GM11168 (cell line): ENCODE results near the gene RRP7A.
"Not testable (repeated sequence)": the region's sequence is repeated elsewhere in the genome, so short reads cannot be mapped to it uniquely, and the experiment has no call there.

Experiments used
- in situ Hi-C: fragments of 300-500 bp; cut with MboI; formaldehyde crosslinking; loops from one replicate; pipeline ENCODE4 v1.12.0; 2022; ENCODE audit warnings: low sequenced_read_pairs; ENCODE audit not compliant: unreplicated experiment

RRP7A gene, protein sequence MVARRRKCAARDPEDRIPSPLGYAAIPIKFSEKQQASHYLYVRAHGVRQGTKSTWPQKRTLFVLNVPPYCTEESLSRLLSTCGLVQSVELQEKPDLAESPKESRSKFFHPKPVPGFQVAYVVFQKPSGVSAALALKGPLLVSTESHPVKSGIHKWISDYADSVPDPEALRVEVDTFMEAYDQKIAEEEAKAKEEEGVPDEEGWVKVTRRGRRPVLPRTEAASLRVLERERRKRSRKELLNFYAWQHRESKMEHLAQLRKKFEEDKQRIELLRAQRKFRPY

DNA sequence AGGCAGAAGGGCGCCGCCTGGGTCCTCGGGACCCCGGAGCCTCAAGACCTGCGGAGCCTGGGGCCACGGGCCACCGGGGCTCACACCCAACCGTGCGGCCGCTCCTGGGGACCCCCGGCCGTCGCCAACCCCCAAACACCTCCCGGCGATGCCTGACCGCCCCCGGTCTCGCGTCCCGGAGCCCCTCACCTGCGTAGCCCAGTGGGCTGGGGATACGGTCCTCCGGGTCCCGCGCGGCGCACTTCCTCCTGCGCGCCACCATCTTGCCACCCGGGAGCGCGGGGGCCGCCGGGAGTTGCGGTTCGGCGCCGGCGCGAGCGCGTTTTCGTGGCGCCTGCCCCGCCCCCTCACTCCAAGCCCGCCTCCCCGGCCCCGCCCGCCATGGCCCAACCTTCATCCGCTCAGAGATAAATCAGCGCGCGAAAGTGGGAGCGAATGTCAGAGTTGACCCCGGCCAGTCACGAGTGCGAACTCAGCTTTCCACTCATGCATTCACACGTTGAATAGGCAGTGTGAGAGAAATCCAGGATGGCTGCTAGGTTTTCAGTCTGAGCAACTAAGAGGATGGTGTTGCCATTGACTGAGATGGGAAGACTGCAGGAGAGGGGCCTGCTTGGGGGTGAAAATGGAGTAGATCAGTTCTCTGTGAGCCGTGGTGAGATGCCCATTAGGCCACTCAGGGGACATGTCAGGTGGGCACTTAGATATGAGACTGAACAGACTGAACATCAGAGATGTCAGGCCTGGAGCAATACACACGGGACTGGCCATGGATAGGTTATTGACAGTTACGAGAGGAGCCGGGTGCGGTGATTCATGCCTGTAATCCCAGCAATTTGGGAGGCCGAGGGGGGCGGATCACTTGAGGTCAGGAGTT, at the start of gene RRP7A:
RRP7A (minus strand) TSS at position 272 of the 877 bp plus-strand sequence; CDS start at position 262, 10 bp downstream.
- in situ Hi-C loops: no loop called here

GRCh38 chr22:42567950-42568349, 48.4 kb upstream of the RRP7A start:
- in situ Hi-C loops: not testable (repeated sequence)

DNA sequence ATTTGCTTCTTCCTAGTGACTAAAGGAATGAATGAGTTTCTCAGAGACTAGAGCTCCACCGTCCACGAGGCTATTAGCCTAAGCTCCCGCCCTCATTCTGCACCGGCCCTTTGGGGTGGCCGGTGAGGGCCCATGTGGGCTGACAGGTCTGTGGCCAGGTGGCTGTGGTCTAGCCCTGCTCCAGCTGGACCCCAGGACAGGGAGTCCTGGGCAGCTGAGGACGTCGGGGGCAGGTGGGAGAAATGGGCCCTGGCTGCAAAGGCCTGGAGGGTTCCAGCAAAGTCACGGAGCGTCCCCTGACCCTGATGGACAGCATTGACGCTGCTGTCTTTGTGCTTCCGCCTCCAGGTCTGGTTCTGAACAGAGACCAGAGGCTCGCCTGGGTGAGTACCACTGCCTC, 46.4 kb upstream of the RRP7A start:
- in situ Hi-C loops: no loop called here

DNA sequence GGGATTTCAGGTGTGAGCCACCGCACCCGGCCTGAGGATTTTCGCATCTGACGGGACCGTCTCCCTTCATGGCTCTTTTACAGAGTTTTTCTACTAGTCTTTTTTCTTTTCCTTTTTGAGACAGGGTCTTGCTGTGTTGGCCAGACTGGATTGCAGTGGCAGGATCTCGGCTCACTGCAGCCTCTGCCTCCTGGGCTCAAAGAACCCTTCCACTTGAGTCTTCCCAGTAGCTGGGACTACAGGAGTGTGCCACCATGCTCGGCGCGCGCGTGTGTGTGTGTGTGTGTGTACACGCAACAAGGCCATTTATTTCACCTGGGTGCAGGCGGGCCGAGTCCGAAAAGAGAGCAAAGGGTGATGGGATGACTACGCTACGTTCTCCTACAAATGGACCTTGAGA, 45.1 kb upstream of the RRP7A start:
- in situ Hi-C loops: no loop called here

- in situ Hi-C loops: not testable (repeated sequence)
Observed at GRCh38 chr22:42563943-42564342, 44.3 kb upstream of the RRP7A start.

- in situ Hi-C loops: no loop called here
Observed at GRCh38 chr22:42562684-42563083, 43.1 kb upstream of the RRP7A start.

DNA sequence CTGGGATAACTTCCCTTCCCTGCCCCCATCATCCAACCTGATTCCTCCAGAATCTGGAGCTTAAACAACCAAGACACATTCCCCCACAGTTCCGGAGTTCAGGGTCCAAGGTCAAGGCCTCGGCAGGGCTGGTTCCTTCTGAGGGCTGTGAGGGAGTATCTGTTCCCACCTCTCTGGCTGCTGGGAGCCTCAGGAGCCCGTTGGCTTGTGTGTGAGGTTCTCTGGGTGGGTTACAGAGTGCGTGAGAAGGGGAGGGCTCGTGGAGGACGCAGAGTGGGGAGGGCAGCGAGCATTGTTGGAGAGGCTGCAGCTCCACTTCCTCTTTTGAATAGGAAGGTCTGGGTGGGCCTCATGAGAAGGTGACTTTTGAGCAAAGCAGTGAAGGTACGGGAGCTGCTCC, 42.7 kb upstream of the RRP7A start:
- in situ Hi-C loops: no loop called here

DNA sequence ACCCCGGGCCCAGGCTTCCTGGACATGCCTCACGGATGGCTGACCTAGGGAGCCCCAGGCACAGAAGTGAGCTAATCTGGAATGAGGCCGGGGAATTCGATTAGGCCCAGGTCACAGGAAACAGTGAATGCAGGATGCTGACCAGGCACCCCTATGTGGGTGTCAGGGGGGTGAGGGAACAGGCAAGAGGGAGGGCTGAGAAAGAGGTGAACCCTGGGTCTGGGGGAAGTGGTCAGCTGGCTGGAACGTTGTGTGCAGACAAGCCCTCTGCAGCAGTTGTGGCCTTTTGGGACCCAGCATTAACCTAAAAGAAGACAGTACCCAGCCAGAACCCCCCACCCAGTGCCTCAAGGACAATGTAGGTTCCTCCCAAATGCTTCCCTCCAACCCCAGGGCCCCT, 42.3 kb upstream of the RRP7A start:
- in situ Hi-C loops: no loop called here

DNA sequence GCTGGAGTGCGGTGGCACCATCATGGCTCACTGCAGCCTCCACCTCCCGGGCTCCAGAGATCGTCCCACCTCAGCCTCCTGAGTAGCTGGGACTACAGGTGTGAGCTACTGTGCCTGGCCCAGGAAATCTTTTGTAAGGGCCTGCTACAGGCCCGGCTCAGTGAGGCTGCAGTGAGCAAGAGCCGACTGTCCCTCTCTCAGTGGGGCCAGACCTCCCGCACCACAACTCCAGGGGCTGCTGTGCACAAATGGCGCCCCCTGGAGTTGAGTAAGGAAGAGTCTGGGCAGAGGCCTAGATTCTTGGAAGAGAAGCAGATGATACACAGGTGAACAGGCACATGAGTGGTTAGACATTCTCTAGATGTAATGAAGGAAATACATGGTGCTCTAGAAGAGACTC, 41.2 kb upstream of the RRP7A start:
- in situ Hi-C loops: no loop called here

DNA sequence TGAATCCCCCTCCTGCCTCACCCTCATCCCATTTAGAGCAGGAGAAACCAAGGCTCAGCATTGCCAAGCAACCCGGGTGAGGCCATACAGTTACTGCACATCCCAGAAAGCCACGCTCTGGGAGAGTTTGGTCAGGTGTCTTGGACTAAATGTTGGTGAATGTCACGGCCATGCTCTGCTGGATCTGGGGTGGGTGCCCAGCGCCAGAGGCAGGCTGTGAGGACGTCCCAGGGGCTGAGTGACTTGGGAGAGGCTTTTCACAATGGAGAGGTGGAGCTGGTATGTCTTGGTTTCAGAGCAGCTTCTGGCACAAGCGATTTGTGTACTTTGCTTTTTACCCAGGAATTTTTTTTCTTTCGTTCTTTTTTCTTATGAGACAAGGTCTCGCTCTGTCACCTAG, 40.8 kb upstream of the RRP7A start:
- in situ Hi-C loops: no loop called here

DNA sequence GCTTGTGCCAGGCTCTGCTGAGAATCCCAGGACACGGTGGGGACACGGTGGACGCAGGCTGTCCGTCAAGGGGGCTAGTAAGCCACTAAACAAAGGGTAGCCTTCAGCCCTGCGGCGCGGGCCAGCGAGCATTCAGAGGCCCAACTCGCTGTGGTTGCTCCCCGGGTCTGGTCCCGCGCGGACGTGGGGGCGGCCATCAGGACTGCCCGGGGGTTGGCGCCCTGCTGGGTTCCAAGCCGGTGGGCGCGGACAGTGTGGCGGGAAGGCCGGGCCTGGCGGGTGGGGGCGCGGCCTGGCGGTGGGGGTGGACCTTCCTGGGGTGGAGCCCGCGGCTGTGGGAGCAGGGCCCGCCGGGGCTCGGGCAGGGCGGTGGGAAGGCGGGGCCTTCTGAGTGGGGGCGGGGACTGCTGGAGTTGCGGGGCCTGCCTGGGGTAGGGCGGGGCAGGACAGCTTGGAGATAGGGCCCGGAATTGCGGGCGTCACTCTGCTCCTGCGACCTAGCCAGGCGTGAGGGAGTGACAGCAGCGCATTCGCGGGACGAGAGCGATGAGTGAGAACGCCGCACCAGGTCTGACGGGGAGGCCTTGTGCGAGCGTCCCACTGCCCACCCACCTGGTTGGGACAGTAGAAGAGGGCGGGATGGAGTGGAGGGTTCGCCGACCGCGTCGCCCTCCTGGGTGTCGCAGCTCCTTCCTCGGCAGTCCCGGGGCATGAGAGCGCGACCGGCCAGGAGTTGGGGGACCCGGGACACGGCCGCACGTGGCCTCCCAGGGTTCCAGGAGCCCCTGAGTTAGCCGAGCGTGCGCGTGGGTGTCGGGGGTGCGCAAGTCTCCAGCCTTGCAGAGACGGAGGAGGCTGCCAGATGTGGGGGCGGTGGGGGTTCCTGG, 34.1 kb upstream of the RRP7A start, which contains the start of gene SERHL2:
SERHL2 (plus strand) TSS at position 482 of the 887 bp plus-strand sequence; CDS start at position 547, 65 bp downstream.
- in situ Hi-C loops: no loop called here

DNA sequence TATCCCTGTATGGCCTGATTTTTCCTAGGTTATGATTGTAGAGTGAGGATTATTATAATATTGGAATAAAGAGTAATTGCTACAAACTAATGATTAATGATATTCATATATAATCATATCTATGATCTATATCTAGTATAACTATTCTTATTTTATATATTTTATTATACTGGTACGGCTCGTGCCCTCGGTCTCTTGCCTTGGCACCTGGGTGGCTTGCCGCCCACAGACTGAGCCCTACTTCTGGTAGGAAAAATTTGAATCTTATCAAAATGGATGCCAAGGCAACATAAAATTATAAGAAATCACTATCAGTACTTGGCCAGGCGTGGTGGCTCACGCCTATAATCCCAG, 32.7 kb upstream of the RRP7A start:
- in situ Hi-C loops: not testable (repeated sequence)

GRCh38 chr22:42549331-42550060, 29.9 kb upstream of the RRP7A start:
- in situ Hi-C loops: no loop called here

GRCh38 chr22:42548597-42549330, 29.2 kb upstream of the RRP7A start:
- in situ Hi-C loops: no loop called here

DNA sequence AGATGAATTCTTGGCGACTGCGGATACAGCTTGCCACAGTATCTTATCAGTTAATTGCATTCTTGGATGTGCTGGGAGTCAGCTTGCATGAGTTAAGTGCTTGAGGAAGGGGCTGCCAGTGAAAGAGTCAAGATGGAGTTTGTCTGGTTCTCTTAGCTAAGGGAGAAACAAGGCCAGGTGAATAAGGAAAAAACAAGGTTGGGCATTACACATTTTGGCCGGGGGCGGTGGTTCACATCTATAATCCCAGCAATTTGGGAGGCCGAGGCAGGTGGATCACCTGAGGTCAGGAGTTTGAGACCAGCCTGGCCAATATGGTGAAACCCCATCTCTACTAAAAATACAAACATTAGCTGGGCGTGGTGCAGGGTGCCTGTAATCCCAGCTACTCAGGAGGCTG, 28.5 kb upstream of the RRP7A start:
- in situ Hi-C loops: not testable (repeated sequence)

DNA sequence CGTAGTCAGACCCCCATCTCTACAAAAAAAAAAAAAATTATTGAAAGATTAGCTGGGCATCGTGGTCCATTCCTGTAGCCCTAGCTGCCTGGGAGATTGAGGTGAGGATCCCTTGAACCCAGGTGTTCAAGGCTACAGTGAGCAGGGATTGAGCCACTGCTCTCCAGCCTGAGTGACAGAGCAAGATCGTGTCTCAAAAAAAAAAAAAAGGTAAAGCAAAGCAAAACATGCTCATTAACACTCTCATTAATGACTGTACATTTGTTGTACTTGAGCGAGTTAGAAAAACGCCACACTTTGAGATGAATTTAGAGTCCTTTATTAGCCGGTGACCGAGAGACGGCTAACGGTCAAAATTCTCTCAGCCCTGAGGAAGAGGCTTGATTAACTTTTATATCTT, 28.0 kb upstream of the RRP7A start:
- in situ Hi-C loops: no loop called here

- in situ Hi-C loops: no loop called here
Observed at GRCh38 chr22:42544686-42545085, 25.1 kb upstream of the RRP7A start.

DNA sequence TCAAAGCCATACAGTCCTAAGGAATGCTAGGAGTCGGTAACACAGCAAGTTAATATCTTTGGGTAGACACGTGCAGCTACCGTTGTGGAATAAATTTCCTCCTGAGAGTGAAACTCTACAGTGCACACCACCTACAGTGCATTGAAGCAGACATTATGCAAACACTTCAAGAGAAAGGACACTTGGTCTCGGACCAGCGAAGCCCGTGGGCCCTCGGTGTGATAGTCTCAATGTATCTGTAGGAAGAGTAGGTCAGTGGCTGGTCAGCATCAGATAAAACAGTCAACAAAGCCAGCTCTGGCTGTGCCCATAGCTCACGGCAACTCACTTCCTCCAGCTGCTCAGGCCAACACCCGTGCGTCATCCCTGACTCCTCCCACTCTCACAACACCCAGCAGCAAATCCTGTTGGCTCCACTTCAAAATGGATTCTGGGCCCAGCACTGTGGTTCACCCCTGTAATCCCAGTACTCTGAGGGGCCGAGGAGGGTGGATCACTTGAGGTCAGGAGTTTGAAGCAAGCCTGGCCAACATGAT, 19.7 kb upstream of the RRP7A start:
- in situ Hi-C loops: not testable (repeated sequence)
